Duodenal mucosa (tissue), 2 donors: Measurements from ENCODE around the gene PPP1R14C.
A peak's percentile ranks its signal among the peaks of the same experiment; 100 is the strongest.
"Not testable (repeated sequence)": the region's sequence is repeated elsewhere in the genome, so short reads cannot be mapped to it uniquely, and the experiment has no call there.

Source experiments
- H3K27ac ChIP-seq: one replicate; pipeline ENCODE4 v1.7.0; 2013; ENCODE audit warnings: low read depth, low read length
- H3K27me3 ChIP-seq, 2 donors: one replicate each; pipeline ENCODE4 v1.7.0; 2013; ENCODE audit warnings: low read length in 2 of 2, control low read depth in 1 of 2; ENCODE audit not compliant: insufficient read depth in 2 of 2, control insufficient read depth in 1 of 2
- H3K36me3 ChIP-seq, 2 donors: one replicate each; pipeline ENCODE4 v1.7.0; 2013; ENCODE audit warnings: low read length in 2 of 2, control low read depth in 1 of 2; ENCODE audit not compliant: insufficient read depth in 2 of 2, control insufficient read depth in 1 of 2
- H3K4me1 ChIP-seq, 2 donors: one replicate each; pipeline ENCODE4 v1.7.0; 2013; ENCODE audit warnings: low read length in 2 of 2, control low read depth in 1 of 2; ENCODE audit not compliant: insufficient read depth in 2 of 2, control insufficient read depth in 1 of 2
- H3K4me3 ChIP-seq, 2 donors: one replicate each; pipeline ENCODE4 v1.7.0; 2013; ENCODE audit warnings: low read length in 2 of 2, low read depth in 1 of 2
- H3K9ac ChIP-seq, 2 donors: one replicate each; pipeline ENCODE4 v1.7.0; 2013; ENCODE audit warnings: low read length in 2 of 2, low read depth in 1 of 2
- H3K9me3 ChIP-seq, 2 donors: one replicate each; pipeline ENCODE4 v1.7.0; 2013; ENCODE audit warnings: low read length in 2 of 2, control low read depth in 1 of 2; ENCODE audit not compliant: control insufficient read depth in 1 of 2

The PPP1R14C gene

GRCh38 chr6:150177952-150178520 is 35.2 kb downstream of the PPP1R14C start:
- Histone ChIP-seq H3K27ac (no peak overlapping the region), H3K4me3 (no peak overlapping the region), H3K36me3 (no peaks in the 10 kb centered on the region), H3K27me3 (no peaks in the 10 kb centered on the region), H3K9ac (no peak overlapping the region), H3K4me1 (peaks cover 23 to 37% of the 10 kb centered on the region in 2 donors), H3K9me3 (no peaks in the 10 kb centered on the region)

GRCh38 chr6:150179030-150179429 is 36.2 kb downstream of the PPP1R14C start:
- Histone ChIP-seq H3K4me3 (no peak overlapping the region), H3K9ac (no peak overlapping the region), H3K27ac (no peak overlapping the region), H3K36me3 (no peaks in the 10 kb centered on the region), H3K4me1 (peaks cover 26 to 39% of the 10 kb centered on the region in 2 donors), H3K27me3 (no peaks in the 10 kb centered on the region), H3K9me3 (no peaks in the 10 kb centered on the region)

DNA sequence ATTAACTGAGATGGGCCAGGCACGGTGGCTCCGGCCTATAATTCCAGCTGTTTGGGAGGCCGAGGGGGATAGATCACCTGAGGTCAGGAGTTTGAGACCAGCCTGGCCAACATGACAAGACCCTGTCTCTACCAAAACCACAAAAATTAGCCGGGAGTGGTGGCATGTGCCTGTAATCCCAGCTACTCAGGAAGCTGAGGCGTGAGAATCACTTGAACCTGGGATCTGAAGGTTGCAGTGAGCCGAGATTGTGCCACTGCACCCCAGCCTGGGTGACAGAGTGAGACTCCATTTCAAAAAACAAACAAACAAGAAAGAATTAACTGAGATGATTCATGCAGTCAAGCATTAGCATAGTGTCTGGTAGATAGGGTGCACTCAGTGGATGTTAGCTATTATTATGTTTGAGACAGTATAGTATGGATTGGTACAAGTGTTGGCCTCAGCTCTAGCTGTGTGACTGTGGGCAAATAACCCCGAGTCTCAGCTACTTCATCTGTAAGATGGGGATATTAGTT is 37.1 kb downstream of the PPP1R14C start:
- H3K27ac ChIP-seq, H3K9ac ChIP-seq: not testable (repeated sequence)
- peaks cover 35 to 47% of the 10 kb centered on the region in 2 donors for H3K4me1 ChIP-seq

DNA sequence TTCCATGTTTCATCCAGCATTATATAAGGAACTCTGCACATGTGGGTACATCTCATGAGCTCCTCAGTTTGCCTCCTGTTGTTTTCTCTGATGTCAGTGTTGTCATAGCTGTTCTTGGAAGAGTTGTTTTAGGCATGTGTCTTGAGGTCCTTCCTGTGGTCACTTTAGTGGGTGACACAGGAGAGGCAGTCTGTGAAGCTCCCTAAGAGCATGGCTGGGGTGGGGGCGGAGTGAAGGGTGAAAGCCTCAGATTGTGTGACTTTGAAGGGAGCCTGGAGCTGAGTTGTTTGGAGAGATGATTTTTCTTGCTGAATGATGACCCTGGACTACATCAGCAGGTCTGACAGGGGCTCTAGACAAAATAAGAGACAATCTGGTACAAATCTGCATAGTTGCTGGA is 37.7 kb downstream of the PPP1R14C start:
- Histone ChIP-seq H3K27ac (no peak overlapping the region), H3K9ac (no peak overlapping the region), H3K4me3 (no peak overlapping the region)

More for the DNA sequence above, 37.1 kb downstream of the PPP1R14C start:
- H3K4me3 ChIP-seq, H3K9me3 ChIP-seq, H3K27me3 ChIP-seq, H3K36me3 ChIP-seq: not testable (repeated sequence)

GRCh38 chr6:150182460-150183078 is 39.7 kb downstream of the PPP1R14C start:
- no peak overlapping the region for H3K27ac ChIP-seq
- no peaks in the 10 kb centered on the region for H3K9me3 ChIP-seq
- H3K36me3 ChIP-seq: no peaks in the 10 kb centered on the region
- peaks cover 37 to 38% of the 10 kb centered on the region in 2 donors for H3K4me1 ChIP-seq
- no peak overlapping the region for H3K9ac ChIP-seq
- H3K27me3 ChIP-seq: no peaks in the 10 kb centered on the region
- H3K4me3 ChIP-seq: no peak overlapping the region

More for the DNA sequence above, 37.7 kb downstream of the PPP1R14C start:
- no peaks in the 10 kb centered on the region for H3K9me3 ChIP-seq
- H3K36me3 ChIP-seq: no peaks in the 10 kb centered on the region
- no peaks in the 10 kb centered on the region for H3K27me3 ChIP-seq
- H3K4me1 ChIP-seq: peaks cover 39 to 47% of the 10 kb centered on the region in 2 donors

- Histone ChIP-seq H3K9me3 (no peaks in the 10 kb centered on the region), H3K36me3 (no peaks in the 10 kb centered on the region), H3K9ac (no peak overlapping the region), H3K27me3 (no peaks in the 10 kb centered on the region), H3K27ac (no peak overlapping the region), H3K4me1 (peaks cover 32 to 33% of the 10 kb centered on the region in 2 donors), H3K4me3 (no peak overlapping the region)
Observed at GRCh38 chr6:150183105-150183504, 40.3 kb downstream of the PPP1R14C start.

- Histone ChIP-seq H3K36me3 (no peaks in the 10 kb centered on the region), H3K27ac (no peak overlapping the region), H3K9me3 (no peaks in the 10 kb centered on the region), H3K4me3 (no peak overlapping the region), H3K4me1 (peaks cover 31 to 32% of the 10 kb centered on the region in 2 donors), H3K27me3 (no peaks in the 10 kb centered on the region), H3K9ac (no peak overlapping the region)
Observed at GRCh38 chr6:150183966-150184365, 41.1 kb downstream of the PPP1R14C start.

GRCh38 chr6:150184850-150185731 is 42.2 kb downstream of the PPP1R14C start:
- peak overlapping the region; percentile 48 for H3K27ac ChIP-seq
- peaks cover 33 to 37% of the 10 kb centered on the region in 2 donors for H3K4me1 ChIP-seq
- no peaks in the 10 kb centered on the region for H3K27me3 ChIP-seq

GRCh38 chr6:150185732-150186117 is 42.9 kb downstream of the PPP1R14C start:
- H3K9ac ChIP-seq: no peak overlapping the region
- H3K27me3 ChIP-seq: no peaks in the 10 kb centered on the region
- peaks cover 33 to 37% of the 10 kb centered on the region in 2 donors for H3K4me1 ChIP-seq
- peak overlapping the region; percentile 48 for H3K27ac ChIP-seq
- no peaks in the 10 kb centered on the region for H3K9me3 ChIP-seq
- no peaks in the 10 kb centered on the region for H3K36me3 ChIP-seq
- H3K4me3 ChIP-seq: no peak overlapping the region

More at GRCh38 chr6:150184850-150185731, 42.2 kb downstream of the PPP1R14C start:
- Histone ChIP-seq H3K9me3 (no peaks in the 10 kb centered on the region), H3K4me3 (peak overlapping the region in 1 of 2 donors; percentile 43), H3K36me3 (no peaks in the 10 kb centered on the region), H3K9ac (no peak overlapping the region)
